Head of caudate nucleus (tissue), 42 donors: ENCODE data around the gene NTN1.

ENCODE experiments used
- DNase-seq, 42 donors: peaks; one replicate each; pipeline versions ENCODE4 v3.0.0 to v3.0.0-alpha.2; 2020 to 2021; ENCODE audit warnings: mixed read lengths in 7 of 42
- intact Hi-C: fragments of 100-400 bp; cut with DNase I; formaldehyde crosslinking; loops from one replicate; pipeline ENCODE4 v1.15.0; 2022

NTN1 gene

DNA sequence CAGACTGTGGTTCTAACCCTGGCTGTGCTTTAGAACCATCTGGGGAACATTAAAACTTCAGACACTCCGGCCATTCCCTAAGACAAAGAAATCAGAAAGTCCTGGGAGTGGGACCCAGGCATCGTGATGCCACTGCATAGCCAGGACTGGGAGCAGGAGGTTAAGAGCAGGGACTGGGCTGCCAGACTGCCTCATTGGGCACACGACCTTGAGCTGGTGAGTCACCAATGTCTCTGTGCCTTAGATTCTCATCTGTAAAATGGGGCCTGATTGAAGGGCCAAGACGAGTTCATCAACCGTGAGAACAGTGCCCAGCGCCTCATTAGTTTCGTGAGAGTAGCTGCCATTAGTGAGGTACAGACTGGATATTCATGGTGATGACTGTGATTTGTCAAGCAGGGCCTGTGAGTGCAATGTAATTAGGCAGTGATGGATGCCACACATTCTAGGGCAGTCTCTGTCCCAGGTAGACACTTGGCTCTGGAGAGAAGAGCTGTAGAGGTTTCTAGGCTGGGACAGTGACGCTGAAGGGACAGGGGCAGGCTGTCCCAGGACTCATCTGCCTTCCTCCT is 196.8 kb downstream of the NTN1 start:
- no peak for DNase-seq
- intact Hi-C loops = no loop called here

DNA sequence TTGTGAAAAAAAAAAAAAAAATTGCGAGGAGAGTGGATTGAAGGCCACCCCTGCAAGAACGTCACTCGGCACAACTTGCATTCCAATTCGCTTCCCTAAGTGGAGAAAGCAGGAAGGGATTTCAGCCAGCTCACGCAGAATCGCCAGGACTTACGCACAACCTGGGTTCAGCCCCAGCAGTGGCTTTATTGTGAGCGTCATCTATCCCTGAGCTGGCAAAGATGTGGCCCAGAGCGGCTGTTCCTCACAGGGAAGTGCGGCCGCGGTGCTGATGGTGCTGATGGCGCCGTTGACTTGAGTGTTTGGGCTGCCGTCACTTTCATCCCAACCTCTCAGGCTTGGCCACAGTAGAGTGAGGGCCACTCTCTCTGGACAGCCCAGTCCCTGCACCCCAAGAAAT is 197.6 kb downstream of the NTN1 start:
- DNase-seq = no peak

DNA sequence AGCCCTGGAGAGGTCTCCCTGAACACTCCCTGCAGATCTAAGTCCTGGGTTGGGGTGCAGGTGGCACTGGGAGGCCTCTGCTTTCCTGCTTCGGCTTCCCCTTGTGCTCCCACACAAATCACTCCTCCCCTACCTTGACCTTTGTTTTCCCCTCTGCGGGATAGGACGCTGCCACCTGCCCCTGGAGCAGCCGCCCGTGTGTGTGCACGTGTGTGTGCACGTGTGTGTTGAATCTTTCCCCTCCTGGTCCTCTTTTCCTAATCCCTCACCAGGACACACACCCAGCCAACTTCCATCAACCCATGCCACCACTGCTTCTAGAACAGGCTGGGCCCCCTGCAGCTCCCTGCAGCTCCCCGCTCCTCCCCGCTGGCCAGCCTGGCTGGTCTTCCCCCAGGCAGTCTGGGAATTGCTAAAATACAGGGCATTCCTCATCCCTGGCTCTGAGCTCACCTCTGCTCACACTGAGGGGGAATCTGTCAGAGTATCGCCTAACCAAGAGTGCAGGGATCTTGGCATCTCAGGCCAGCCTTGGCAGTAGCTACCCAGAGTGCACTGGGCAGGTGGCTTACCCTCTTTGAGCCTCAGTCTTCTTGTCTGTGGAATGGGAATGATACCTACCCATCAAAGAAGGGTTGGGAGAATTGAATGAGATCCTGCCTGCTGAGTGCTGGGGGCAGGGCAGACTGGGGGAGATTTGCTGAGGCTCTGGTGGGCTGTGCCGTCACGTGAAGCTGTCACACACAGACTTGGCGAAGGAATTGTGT is 198.5 kb downstream of the NTN1 start:
- intact Hi-C loops = no loop called here
- DNase-seq = no peak

More for the DNA sequence above, 197.6 kb downstream of the NTN1 start:
- intact Hi-C loops = no loop called here

DNA sequence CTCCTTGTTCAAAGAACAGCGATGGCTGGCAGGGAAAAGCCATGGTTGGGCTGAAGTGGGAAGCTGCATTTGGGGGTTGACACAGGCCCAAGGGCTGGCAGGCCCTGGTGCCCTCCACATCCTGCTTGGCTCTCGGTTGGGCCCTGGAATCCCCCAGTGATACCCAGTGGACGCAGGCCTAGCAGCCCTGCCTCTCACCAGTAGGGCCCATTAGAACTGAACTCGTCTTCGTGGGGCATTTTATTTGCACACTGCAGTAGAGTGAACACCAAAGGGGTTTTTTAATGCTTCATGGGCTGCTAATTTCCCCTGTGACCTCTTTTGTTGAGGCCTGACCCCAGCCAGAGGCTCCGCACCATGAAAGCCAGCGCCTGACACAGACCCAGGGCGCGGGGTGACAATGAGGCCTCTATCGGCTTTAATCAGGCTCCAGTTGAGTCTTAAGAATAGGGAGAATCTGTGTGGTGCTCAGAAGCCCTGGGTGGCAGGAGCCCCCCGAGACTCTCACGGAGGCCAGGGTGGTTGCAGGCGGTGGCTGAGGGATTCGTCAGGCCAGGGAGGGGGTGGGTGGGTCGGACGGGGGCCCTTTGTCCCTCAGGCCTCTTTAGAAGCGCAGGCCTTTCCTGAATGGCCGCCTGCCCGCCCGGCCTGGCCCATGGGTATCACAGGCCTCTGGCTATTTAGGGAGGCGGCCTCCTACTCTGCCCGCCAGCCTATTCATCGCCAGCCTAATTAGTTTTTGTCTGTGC is 199.3 kb downstream of the NTN1 start:
- intact Hi-C loops = no loop called here
- no peak for DNase-seq

DNA sequence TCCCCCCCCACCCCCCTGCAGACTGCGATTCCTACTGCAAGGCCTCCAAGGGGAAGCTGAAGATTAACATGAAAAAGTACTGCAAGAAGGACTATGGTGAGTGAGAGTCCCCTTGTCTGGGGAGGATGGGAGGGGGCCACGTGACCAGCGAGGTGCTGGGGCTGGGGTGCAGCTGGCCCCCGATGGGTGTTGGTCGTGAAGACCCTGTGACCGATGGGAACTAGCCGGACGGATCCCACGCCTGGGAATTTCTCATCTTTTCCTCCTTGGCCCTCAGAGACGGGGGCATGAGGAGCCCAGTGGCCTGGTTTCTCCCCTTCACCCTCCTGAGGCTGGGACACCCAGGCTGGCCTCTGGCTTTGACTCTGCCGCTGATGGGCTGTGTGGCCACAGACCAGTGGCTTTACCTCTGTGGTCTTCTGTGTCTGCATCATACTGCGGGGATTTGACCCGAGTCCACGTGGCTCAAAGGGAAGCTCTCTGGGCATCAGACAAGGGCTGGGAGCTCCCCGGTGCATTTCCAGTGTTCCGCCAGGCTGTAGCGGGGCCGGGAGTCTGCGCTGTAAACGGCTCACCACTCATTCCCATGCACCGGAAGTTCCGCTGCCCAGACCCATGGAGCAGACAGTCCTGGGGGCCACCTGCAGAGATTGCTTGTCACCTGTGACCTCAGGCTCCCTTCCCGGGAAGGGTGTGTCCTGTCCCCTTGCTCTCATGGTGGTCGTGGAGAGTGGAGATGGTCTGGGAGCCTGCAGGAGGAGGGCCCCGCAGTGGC is 200.0 kb downstream of the NTN1 start:
- intact Hi-C loops = no loop called here
- DNase-seq = no peak

DNA sequence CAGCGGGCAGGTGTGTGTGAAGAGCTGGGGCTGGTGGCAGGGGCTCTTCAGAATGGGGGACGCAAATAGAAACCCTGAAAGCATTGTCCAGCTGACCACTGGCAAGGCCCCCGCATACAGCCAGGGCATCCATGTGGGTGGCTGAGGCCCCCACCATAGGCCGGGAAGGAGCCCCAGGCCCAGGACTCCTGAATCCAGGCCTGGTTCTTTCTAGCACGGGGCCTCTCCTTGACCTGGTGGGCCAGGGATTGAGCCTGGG is 200.5 kb downstream of the NTN1 start:
- intact Hi-C loops = no loop called here
- no peak for DNase-seq

DNA sequence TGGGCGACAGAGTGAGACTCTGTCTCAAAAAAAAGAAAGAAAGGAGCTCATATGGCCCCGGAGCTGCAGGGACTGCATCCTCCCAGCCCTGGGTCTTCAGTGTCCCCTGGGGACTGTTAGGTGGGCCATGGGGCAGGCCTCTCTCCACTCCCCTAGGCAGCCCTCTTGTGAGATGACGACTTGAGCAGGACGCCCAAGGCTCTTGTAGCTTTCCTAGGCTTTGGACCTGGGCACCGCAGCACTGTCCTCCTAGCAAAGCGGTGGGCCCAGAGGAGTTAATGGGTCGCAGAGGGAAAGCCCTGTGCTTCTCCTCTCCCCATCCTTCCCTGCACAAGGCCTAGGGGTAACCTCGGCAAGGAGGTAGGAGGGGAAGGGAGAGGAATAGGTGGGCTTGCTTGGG is 202.2 kb downstream of the NTN1 start:
- no peak for DNase-seq

DNA sequence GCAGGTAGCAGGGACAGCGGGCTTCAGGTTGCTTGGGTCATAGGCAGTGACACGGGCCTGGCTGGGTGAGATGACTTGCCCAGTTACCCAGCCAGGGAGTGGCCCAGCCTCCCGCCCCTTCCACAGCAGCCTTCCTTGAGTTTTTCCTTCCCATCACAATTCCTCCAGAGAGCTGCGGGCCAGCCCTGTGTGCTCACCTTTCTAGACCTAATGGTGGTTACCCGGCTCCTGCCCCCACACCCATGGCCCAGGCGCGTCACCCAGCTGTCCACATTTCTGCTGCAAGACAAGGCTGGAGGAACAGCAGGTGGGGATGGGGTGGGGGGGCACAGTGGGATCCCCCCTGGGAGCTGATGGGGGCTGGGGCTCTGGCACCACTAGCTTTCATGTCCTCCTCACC is 203.2 kb downstream of the NTN1 start:
- DNase-seq = no peak

More for the DNA sequence above, 202.2 kb downstream of the NTN1 start:
- intact Hi-C loops = no loop called here

DNA sequence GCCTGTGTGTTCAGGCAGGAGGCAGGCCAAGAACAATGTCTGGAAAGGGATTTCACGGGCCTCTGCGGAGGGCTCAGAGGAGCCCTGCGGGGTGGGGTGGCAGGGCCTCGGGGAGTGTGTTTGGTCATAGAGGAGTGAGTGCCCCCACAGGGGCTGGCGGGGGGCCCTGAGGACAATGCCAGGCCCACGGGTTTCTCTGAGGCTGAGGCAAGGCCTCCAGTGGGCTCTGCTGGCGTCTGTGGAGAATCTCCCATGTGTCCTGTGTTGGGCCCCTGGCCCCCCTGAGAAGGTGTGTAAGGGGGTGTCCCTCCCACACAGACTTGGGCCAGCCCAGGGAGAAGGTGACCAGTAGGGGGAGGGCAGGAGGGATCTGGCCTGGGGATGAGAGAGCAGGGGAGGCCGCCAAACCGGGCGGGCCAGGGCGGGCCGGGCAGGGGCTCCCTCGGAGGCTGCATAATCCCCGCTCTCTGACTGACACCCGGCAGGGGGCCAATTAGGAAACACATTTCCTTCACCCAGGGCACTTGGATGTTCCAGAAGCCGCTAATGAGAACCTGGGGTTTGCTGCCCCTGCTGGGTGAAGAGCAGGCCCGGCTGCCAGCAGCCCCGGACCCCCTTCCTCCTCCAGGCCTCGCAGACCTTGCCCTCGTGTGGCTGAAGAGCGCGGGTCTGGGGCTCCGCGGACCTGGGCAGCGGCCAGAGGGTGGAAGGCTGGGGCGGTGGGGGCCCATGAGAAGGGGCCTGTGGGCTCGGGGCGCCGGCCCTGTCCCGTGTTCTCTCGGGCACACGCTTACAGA is 204.2 kb downstream of the NTN1 start:
- intact Hi-C loops = no loop called here
- peak in 1 of 42 donors; percentile 51 for DNase-seq

More for the DNA sequence above, 203.2 kb downstream of the NTN1 start:
- intact Hi-C loops = no loop called here

DNA sequence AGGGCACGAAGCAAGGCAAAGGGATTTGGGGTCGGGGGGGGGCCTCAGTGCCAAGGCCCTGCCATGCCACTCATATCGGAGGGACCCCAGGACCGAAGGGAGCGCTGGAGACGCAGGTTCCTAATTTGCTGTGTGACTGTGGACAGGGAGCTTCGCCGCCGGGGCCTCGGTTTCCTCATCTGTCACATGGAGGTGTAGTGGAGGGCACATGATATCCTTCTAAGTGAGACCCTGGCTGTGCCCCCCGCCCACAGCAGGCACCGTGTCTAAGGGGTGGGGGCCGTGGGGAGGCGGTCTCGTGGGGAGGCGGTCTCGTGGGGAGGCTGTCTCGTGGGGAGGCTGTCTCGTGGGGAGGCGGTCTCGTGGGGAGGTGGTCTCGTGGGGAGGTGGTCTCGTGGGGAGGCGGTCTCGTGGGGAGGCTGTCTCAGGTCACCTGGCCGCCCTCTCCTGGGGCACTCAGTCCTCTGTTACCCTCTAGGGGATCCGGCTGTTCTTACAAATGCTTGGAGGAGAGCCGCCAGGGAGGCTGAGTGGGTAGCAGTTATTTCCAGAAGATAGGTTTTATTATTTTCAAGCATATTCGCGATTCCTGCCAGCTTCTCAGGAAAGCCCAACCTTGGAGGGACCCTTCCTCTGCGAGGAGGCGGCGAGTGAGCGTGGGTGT is 205.0 kb downstream of the NTN1 start:
- DNase-seq = no peak
- intact Hi-C loops = no loop called here

DNA sequence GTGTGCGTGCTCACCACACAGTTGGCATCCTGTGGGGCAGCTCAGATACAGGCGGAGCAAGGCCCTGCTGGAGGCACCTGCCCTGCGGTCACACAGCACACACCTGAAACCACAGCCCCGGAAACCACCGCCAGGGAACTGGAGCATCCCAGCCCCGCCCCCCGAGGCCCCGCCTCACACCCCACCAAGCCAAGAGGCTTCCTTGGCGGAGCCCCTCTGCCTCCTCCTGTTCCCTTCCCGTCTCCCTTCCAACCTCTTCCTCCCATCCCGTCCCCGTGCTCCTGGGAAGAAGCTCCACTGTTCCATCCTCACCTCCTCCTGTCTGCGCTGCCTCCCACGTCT is 205.5 kb downstream of the NTN1 start:
- no peak for DNase-seq
- intact Hi-C loops = no loop called here

DNA sequence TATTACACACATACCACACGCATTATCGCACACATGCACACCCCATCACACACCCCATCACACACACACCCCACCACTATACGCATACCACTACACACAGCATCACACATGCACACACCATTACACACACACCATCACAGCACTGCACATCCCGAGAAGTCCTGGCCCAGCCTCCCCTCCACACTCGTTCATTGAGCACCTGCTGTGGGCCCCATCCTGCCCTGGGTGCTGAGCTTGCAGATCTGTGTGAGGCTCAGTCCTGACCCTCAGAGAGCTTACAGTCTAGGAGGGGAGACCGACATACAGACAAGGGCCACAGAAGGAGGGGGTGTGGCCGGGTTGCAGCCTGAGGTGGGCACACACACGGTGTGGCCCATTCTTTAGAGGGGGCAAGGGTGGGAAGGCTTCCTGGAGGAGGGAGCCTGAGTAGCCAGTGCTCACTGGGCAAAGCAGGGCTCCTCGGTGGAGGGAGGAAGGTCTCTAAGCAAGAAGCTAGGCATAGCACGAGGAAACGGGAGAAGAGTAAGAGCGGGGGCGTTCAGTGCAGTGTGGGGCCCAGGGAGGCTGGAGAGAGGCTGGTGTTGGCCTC is 206.6 kb downstream of the NTN1 start:
- no peak for DNase-seq
- intact Hi-C loops = no loop called here

DNA sequence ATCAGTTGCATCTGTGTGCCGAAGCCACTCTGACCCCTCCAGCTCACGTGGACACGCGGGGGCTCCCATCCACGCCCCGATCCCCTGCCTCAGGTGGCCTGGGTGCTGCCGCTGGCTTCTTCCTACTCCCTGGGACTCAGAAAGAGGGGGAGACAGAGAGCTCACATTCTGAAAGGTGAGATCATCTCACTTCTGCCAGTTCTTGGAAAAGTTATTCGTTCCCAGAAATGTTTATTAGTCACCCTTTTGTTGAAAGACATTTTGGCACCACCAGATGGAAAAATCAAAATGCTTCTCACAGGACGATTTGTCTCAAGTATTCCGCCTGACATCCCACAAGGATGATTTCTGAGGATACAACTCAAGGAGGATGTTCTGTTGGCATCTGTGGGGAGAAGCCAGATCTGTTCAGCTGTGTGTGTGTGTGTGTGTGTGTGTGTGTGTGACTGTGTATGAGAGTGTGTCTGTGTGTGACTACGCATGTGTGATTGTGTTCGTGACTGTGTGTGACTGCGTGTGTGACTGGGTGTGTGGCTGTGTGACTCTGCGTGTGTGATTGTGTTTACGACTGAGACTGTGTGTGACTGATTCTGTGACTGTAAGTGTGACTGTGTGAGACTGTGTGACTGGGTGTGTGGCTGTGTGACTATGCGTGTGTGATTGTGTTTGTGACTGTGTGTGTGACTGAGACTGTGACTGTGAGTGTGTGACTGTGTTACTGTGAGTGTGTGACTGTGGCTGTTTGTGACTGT is 207.3 kb downstream of the NTN1 start:
- intact Hi-C loops = no loop called here
- DNase-seq = no peak

DNA sequence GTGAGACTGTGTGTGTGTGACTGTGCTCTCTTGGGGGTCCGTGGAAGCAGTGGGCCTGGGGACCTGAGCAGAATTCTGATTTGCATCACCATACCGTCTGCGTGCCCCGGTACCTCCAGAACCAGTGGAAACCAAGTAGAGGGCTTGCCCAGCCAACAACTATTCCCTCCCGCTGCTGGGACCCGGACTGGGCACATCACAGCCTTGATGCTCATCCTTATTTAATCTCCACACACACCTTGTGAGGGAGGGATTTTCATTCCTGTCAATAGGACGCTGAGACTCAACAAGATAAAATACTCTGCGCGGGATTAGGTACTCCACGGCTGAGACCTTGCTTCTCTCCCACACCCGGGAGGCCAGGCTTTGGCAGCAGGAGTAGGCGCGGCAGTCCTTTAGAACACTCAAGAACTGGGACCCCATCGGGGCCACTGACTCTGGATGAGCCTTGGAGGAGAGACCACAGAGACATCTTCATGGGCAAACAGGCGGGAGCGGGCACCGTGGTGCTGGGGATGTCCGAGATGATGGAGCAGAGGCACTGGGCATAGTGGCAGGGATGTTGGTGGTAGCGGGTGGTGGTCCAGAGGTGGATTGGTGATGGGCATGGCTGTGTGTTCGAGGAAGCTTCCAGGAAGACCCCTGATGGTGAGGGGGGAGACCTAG is 208.0 kb downstream of the NTN1 start:
- no peak for DNase-seq
- intact Hi-C loops = no loop called here

DNA sequence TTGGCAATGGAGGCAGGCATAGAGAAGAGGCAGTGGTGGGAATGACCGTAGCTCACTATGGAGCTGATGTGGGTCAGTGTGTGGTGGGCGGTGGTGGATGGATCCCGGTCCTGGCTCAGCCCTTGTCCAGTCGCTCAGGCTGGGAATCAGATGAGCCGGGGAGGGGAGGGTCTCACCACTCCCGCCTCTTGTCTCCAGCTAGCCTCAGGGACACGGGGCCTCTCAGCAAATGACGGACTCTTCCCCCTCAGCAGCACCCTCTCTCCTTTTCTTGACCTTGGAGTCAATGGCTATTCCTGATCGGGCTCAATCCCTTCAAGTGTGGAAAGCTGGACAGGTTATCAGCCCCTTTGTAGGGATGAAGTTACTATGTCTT is 208.5 kb downstream of the NTN1 start:
- no peak for DNase-seq
- intact Hi-C loops = no loop called here

DNA sequence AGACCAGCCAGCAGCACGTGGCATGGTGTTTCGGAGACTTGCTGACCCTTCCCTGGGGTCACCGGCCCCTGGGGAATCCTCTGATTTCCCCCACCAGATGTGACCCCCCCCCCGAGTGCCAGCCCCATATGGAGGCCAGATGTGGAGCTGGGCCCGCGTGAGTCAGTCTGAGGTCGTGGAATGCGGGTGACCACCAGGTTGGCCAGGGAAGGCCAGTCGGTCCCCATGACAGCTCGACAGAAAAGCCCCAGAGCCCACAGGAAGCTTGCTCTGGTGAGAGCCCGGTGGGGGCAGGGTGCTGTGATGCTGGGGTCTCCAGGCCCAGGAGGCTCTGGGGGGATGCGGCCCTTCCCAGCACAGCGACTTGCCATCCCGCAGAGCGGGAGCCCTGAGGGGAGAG is 209.0 kb downstream of the NTN1 start:
- intact Hi-C loops = no loop called here
- DNase-seq = no peak

DNA sequence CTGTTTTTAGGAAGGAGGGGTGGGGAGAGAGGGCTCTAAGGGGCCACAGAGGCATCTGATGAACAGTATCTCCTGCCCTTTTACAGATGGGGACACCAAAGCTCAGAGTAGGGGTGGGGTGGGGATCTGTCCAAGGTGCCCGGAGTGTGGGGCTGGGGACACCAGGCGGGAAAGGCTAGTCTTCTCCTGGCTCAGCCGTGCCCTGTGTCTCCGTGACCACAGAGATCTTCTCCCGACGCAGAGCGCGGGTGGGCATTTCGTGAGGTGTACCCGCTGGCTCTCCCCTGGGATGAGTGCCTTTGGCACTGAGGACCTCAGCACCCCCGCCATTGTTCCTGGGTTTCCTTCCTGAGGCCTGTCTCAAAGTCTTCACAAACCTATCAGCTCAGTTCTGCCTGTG is 209.6 kb downstream of the NTN1 start:
- intact Hi-C loops = no loop called here
- no peak for DNase-seq
